HEK293T (cell line): ENCODE data around the gene YARS1.

Experiments
- CTCF ChIA-PET: fragments of 350-600 bp; formaldehyde crosslinking; extraction: SDS; loops from one replicate; lab custom pipeline; 2021; ENCODE audit warnings: antibody characterized with exemption, inconsistent platforms; lab: Yijun Ruan, JAX
- POLR2A ChIA-PET: fragments of 350-600 bp; formaldehyde crosslinking; extraction: SDS; loops from one replicate; lab custom pipeline; 2020; ENCODE audit warnings: antibody characterized with exemption, inconsistent platforms; lab: Yijun Ruan, JAX
- DNase-seq: peaks from one replicate; pipeline ENCODE4 v3.0.0; 2012; ENCODE audit warnings: mixed read lengths; ENCODE audit errors: extremely low spot score
- ARNT ChIP-seq: fragments of 450-650 bp; IDR thresholded peaks from 2 replicates; pipeline ENCODE4 v1.6.1; 2017; ENCODE audit warnings: mild to moderate bottlenecking
- BHLHE40 ChIP-seq: fragments of 450-650 bp; IDR thresholded peaks from 2 replicates; pipeline ENCODE4 v1.6.1; 2016; ENCODE audit warnings: mild to moderate bottlenecking, moderate library complexity, borderline replicate concordance
- CTBP1 ChIP-seq: fragments of 450-650 bp; IDR thresholded peaks from 2 replicates; pipeline ENCODE4 v1.6.1; 2016; ENCODE audit warnings: borderline replicate concordance
- ELF4 ChIP-seq: fragments of 450-650 bp; IDR thresholded peaks from 2 replicates; pipeline ENCODE4 v1.6.1; 2017; ENCODE audit warnings: antibody characterized with exemption
- FOXA1 ChIP-seq: fragments of 450-650 bp; IDR thresholded peaks from 2 replicates; pipeline ENCODE4 v1.6.1; 2016; ENCODE audit warnings: mild to moderate bottlenecking
- FOXK2 ChIP-seq: fragments of 450-650 bp; IDR thresholded peaks from 2 replicates; pipeline ENCODE4 v1.6.1; 2016; ENCODE audit warnings: mild to moderate bottlenecking
- FOXM1 ChIP-seq: fragments of 450-650 bp; IDR thresholded peaks from 2 replicates; pipeline ENCODE4 v1.6.1; 2017; ENCODE audit warnings: mild to moderate bottlenecking, borderline replicate concordance
- L3MBTL2 ChIP-seq: fragments of 450-650 bp; conservative IDR thresholded peaks from 2 replicates; pipeline ENCODE4 v1.6.1; 2016; ENCODE audit warnings: mild to moderate bottlenecking
- LEF1 ChIP-seq: fragments of 450-650 bp; IDR thresholded peaks from 2 replicates; pipeline ENCODE4 v1.6.1; 2017; ENCODE audit warnings: mild to moderate bottlenecking, borderline replicate concordance
- NFRKB ChIP-seq: fragments of 450-650 bp; IDR thresholded peaks from 2 replicates; pipeline ENCODE4 v1.6.1; 2016; ENCODE audit warnings: mild to moderate bottlenecking, moderate library complexity
- PKNOX1 ChIP-seq: fragments of 450-650 bp; IDR thresholded peaks from 2 replicates; pipeline ENCODE4 v1.6.1; 2016
- SP1 ChIP-seq: fragments of 450-650 bp; IDR thresholded peaks from 2 replicates; pipeline ENCODE4 v1.6.1; 2017
- SUZ12 ChIP-seq: fragments of 450-650 bp; IDR thresholded peaks from 2 replicates; pipeline ENCODE4 v1.6.1; 2016; ENCODE audit warnings: mild to moderate bottlenecking
- TARDBP ChIP-seq: fragments of 450-650 bp; IDR thresholded peaks from 2 replicates; pipeline ENCODE4 v1.6.1; 2016
- ZNF384 ChIP-seq: fragments of 450-650 bp; IDR thresholded peaks from 2 replicates; pipeline ENCODE4 v1.6.1; 2016

The YARS1 gene

GRCh38 chr1:32858136-32858535, 41.0 kb upstream of the YARS1 start:
- POLR2A ChIA-PET, result no interaction called here
- CTCF ChIA-PET, result interaction anchor here (0.6 to 1.3 kb wide), 2 partner anchors 14 to 66 kb away, joined by 3 to 6 read pairs; no protein-coding TSS in a partner anchor
- DNase-seq, result no peak
- no peak for TF ChIP-seq ARNT
- no peak for TF ChIP-seq ZNF384
- TF ChIP-seq PKNOX1, result peak; percentile 27; the same call in 1 of the 2 replicates
- TF ChIP-seq ELF4, result no peak

GRCh38 chr1:32855861-32856617, 38.9 kb upstream of the YARS1 start:
- DNase-seq, result no peak
- POLR2A ChIA-PET, result no interaction called here
- TF ChIP-seq ARNT (no peak), FOXA1 (no peak), ELF4 (no peak), FOXK2 (no peak), PKNOX1 (no peak), SUZ12 (no peak), TARDBP (no peak), L3MBTL2 (no peak), SP1 (no peak), CTBP1 (no peak), FOXM1 (no peak)
- CTCF ChIA-PET, result no interaction called here

- POLR2A ChIA-PET, result interaction anchor here (0.7 kb wide), 1 partner anchor 114 kb away, joined by 3 read pairs; no protein-coding TSS in a partner anchor
- TF ChIP-seq TARDBP (no peak), FOXM1 (no peak), L3MBTL2 (no peak), SUZ12 (no peak), CTBP1 (no peak), BHLHE40 (no peak)
These were observed 31.4 kb upstream of the YARS1 start for GRCh38 chr1:32848354-32849063.

GRCh38 chr1:32831878-32832277, 14.7 kb upstream of the YARS1 start:
- no peak for TF ChIP-seq ELF4
- no peak for TF ChIP-seq FOXM1
- no peak for TF ChIP-seq PKNOX1
- no peak for TF ChIP-seq NFRKB
- TF ChIP-seq LEF1, result no peak
- no peak for TF ChIP-seq CTBP1
- no peak for TF ChIP-seq SUZ12
- TF ChIP-seq ARNT, result no peak
- no peak for DNase-seq
- CTCF ChIA-PET, result interaction anchor here (0.6 kb wide), 1 partner anchor 416 kb away, joined by 3 read pairs; no protein-coding TSS in a partner anchor
- POLR2A ChIA-PET, result no interaction called here

More at GRCh38 chr1:32848354-32849063, 31.4 kb upstream of the YARS1 start:
- DNase-seq, result no peak
- CTCF ChIA-PET, result interaction anchor here (0.7 kb wide), 1 partner anchor 9 kb away, joined by 3 read pairs; no protein-coding TSS in a partner anchor

- POLR2A ChIA-PET, result no interaction called here
- TF ChIP-seq L3MBTL2, result no peak
- no peak for TF ChIP-seq ELF4
- CTCF ChIA-PET, result interaction anchor here (0.7 kb wide), 1 partner anchor 308 kb away, joined by 3 read pairs; no protein-coding TSS in a partner anchor
- DNase-seq, result no peak
These were observed 13.1 kb upstream of the YARS1 start for GRCh38 chr1:32830092-32830852.

- DNase-seq, result peak; percentile 38
- CTCF ChIA-PET, result interaction anchor here (0.7 to 1.5 kb wide), 2 partner anchors 47 to 48 kb away, joined by 3 to 4 read pairs; no protein-coding TSS in a partner anchor
These were observed 11.2 kb upstream of the YARS1 start for GRCh38 chr1:32828341-32828740.

More at GRCh38 chr1:32828341-32828740, 11.2 kb upstream of the YARS1 start:
- TF ChIP-seq NFRKB (no peak), FOXM1 (no peak), FOXK2 (no peak), BHLHE40 (no peak), L3MBTL2 (no peak), ARNT (no peak), TARDBP (no peak), CTBP1 (no peak), ELF4 (no peak)
- POLR2A ChIA-PET, result no interaction called here
